ENCODE data around the gene VSIG8.

The VSIG8 gene

GRCh38 chr1:159848326-159848725 lies 14.1 kb downstream of the VSIG8 start:
- in situ Hi-C loops (cut with HindIII; ENCODE audit: low sequenced_read_pairs): no loop called here
- no peak for TF ChIP-seq CTCF (IDR thresholded peaks at IDR 0.05; ENCODE audit: low read depth, low read length)
- H3K4me3 ChIP-seq (ENCODE audit: low read depth, low read length): no peak overlapping the region
- DNase-seq (ENCODE audit: low read depth, low spot score): no peak

DNA sequence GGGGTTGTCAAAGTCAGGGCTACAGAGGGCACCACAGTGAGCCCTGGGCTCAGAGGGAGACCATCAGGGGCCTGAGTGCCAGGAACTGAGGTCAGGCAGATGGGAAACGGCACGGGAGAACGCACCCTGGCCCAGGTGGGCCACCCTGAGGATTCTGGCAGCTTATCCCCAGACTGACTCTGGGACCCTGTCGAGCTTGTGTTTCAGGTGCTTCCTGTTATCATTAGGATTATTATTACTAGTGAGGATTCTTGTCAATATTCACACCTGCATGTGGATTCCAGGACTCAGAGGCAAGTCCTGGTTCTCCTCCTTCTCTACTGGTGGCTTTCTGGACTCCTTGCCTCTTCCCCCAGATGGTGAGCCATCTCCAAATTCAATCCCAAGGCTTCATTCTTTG lies 15.2 kb downstream of the VSIG8 start:
- no peak for DNase-seq (ENCODE audit: low read depth, low spot score)
- in situ Hi-C loops (cut with HindIII; ENCODE audit: low sequenced_read_pairs): no loop called here
- TF ChIP-seq CTCF (IDR thresholded peaks at IDR 0.05; ENCODE audit: low read depth, low read length): no peak
- no peak overlapping the region for H3K4me3 ChIP-seq (ENCODE audit: low read depth, low read length)

DNA sequence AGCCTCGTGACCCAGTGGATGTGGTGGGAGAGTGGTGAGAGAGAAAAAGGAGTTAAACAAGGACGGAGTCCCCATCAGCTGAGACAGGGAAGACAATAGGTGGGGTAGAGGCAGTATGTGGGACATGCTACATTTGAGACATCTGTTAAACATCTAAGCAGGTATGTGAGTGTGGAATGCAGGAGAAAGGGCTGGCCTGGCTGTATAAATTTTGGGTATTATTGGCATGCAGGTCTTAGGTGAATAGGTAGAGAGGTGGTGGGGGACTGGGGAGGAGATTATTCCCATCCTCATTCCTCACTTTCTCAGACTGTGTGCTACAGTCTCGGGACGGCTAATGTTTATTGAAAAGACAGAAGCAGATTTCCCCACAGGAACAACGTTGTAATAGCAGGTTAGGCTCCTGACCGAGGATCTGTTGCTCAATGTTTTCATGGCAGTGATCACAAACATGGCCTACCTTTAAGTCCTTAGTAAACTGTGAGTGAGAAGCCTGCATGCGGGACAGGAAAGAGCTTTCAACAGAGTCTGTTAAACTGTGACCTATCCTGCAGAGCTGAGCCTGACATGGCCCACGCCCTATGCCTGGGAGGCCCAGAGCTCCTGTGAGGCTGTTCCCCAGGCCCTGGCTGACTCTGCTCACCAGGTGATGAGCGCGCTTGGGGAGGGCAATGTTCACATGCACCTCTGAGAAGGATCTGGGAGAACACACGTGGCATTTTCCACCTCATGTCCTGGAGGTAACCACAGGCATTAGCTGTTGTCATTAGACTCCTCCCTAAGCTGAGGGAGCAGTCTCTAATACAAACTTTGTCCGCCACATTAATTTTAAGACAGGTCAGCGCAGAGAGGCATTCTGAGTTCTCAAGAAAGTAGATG lies 16.5 kb downstream of the VSIG8 start:
- H3K4me3 ChIP-seq (ENCODE audit: low read depth, low read length): no peak overlapping the region
- in situ Hi-C loops (cut with HindIII; ENCODE audit: low sequenced_read_pairs): no loop called here
- TF ChIP-seq CTCF (IDR thresholded peaks at IDR 0.05; ENCODE audit: low read depth, low read length): no peak
- DNase-seq (ENCODE audit: low read depth, low spot score): no peak

DNA sequence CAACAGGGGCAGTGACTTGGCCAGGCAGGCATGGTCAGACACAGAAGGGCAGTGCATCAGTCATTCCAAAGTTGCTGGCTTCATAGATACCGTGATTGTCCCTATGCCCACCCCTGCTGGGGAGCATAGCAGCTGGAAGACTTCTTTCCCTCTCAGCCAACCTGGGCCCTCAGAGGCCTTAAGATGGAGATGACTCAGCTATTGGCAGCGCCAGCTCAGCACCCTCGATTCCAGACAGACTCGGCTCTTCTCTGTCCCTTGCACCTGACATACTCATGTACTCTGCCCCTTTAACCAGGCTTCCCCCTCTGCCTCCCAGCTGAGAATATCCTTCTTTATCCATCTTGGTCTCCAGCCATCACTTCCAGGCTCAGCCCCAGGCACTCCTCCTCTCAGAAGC lies 19.0 kb downstream of the VSIG8 start:
- in situ Hi-C loops (cut with HindIII; ENCODE audit: low sequenced_read_pairs): no loop called here
- no peak overlapping the region for H3K4me3 ChIP-seq (ENCODE audit: low read depth, low read length)
- TF ChIP-seq CTCF (IDR thresholded peaks at IDR 0.05; ENCODE audit: low read depth, low read length): no peak
- no peak for DNase-seq (ENCODE audit: low read depth, low spot score)

DNA sequence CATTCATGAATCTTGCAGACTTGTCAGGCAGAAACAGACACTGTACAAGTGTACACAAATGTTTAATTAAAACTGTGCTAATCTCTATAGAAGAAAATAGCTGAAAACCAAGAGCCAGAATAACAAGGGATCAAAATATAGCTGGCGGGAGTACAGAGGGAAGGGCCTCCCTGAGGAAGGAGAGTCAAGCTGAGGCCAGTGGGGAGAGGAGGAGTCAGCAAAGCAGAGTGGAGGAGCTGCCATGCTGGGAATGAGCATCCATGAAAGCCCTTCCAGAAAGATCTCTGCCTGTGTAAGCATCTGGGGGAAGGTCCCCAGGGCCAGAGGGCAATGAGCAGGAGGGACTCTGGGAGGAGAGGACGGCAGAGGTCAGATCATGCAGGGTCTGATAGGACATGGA lies 20.7 kb downstream of the VSIG8 start:
- no peak overlapping the region for H3K4me3 ChIP-seq (ENCODE audit: low read depth, low read length)
- TF ChIP-seq CTCF (IDR thresholded peaks at IDR 0.05; ENCODE audit: low read depth, low read length): no peak
- DNase-seq (ENCODE audit: low read depth, low spot score): no peak
- in situ Hi-C loops (cut with HindIII; ENCODE audit: low sequenced_read_pairs): no loop called here

- H3K4me3 ChIP-seq (ENCODE audit: low read depth, low read length): no peak overlapping the region
- DNase-seq (ENCODE audit: low read depth, low spot score): no peak
- no peak for TF ChIP-seq CTCF (IDR thresholded peaks at IDR 0.05; ENCODE audit: low read depth, low read length)
- in situ Hi-C loops (cut with HindIII; ENCODE audit: low sequenced_read_pairs): no loop called here
Observed at GRCh38 chr1:159839116-159839849, 23.2 kb downstream of the VSIG8 start.

Measured in astrocyte of the spinal cord (primary cell).